Measurements from ENCODE around the gene LTA.
A peak's percentile ranks its signal among the peaks of the same experiment; 100 is the strongest.

LTA gene

GRCh38 chr6:31574106-31575061, 2.3 kb downstream of the LTA start:
- no peak for DNase-seq

GRCh38 chr6:31575335-31575901, 3.3 kb downstream of the LTA start, which contains the start of gene TNF:
TNF (plus strand) TSS chr6:31575565; CDS start chr6:31575742, 177 bp downstream.
- DNase-seq = no peak

- no peak for DNase-seq
These were observed 4.0 kb downstream of the LTA start for GRCh38 chr6:31575952-31576685.

- DNase-seq = no peak
These were observed 4.9 kb downstream of the LTA start for GRCh38 chr6:31576897-31577578.

GRCh38 chr6:31577579-31577966, 5.5 kb downstream of the LTA start:
- DNase-seq = no peak

GRCh38 chr6:31578184-31579118, 6.4 kb downstream of the LTA start:
- DNase-seq = no peak

- no peak for DNase-seq
These were observed 7.0 kb downstream of the LTA start for GRCh38 chr6:31579119-31579505.

- DNase-seq = no peak
These were observed 7.7 kb downstream of the LTA start for GRCh38 chr6:31579546-31580437.

- no peak for DNase-seq
These were observed 8.3 kb downstream of the LTA start for GRCh38 chr6:31580438-31580740.

GRCh38 chr6:31580807-31581433, 8.8 kb downstream of the LTA start:
- DNase-seq = peak; percentile 31

- no peak for DNase-seq
These were observed 9.5 kb downstream of the LTA start for GRCh38 chr6:31581434-31582229.

- DNase-seq = no peak
These were observed 10.1 kb downstream of the LTA start, which contains the start of gene LTB for GRCh38 chr6:31582230-31582643. LTB (minus strand) TSS chr6:31582424; CDS start chr6:31582417, 7 bp downstream.

- no peak for DNase-seq
These were observed 13.4 kb downstream of the LTA start for GRCh38 chr6:31585491-31585890.

- no peak for DNase-seq
These were observed 13.9 kb downstream of the LTA start, which contains the start of gene LST1 for GRCh38 chr6:31586008-31586407. LST1 (plus strand) TSS chr6:31586277; CDS start chr6:31587300, 1,023 bp downstream.

- no peak for DNase-seq
These were observed 14.7 kb downstream of the LTA start for GRCh38 chr6:31586599-31587281.

- no peak for DNase-seq
These were observed 16.0 kb downstream of the LTA start for GRCh38 chr6:31587791-31588777.

Measured in NCI-H1092 treated with DMSO at 0.1 percent for 48 hours (cell line).